HAP-1 (cell line): ENCODE results near the gene PHF12.

Experiments
- DNase-seq, 2 experiments: peaks; one replicate each; pipeline ENCODE4 v3.0.0-alpha.2; 2016 to 2020; ENCODE audit warnings: low spot score in 2 of 2
- H3K27me3 ChIP-seq: fragments of 250-450 bp; sonication (Bioruptor Pico); 2 replicates; pipeline ENCODE4 v1.5.1; 2020; ENCODE audit warnings: low read depth, mild to moderate bottlenecking, moderate library complexity
- H3K36me3 ChIP-seq: fragments of 250-450 bp; sonication (Bioruptor Pico); replicated peaks from 2 replicates; pipeline ENCODE4 v1.5.1; 2020; ENCODE audit warnings: mild to moderate bottlenecking
- H3K4me1 ChIP-seq: fragments of 250-450 bp; sonication (Bioruptor Pico); 2 replicates; pipeline ENCODE4 v1.5.1; 2020; ENCODE audit warnings: mild to moderate bottlenecking
- H3K4me3 ChIP-seq: fragments of 250-450 bp; sonication (Bioruptor Pico); 2 replicates; pipeline ENCODE4 v1.5.1; 2020; ENCODE audit warnings: mild to moderate bottlenecking, moderate library complexity
- H3K9me3 ChIP-seq: fragments of 250-450 bp; sonication (Bioruptor Pico); 2 replicates; pipeline ENCODE4 v1.5.1; 2020; ENCODE audit warnings: mild to moderate bottlenecking, moderate library complexity
- in situ Hi-C: fragments of 300-500 bp; cut with MboI; formaldehyde crosslinking; loops from 3 replicates; pipeline ENCODE4 v1.14.3; 2020; ENCODE audit warnings: low sequenced_read_pairs, inconsistent platforms, mixed read lengths

PHF12 gene

DNA sequence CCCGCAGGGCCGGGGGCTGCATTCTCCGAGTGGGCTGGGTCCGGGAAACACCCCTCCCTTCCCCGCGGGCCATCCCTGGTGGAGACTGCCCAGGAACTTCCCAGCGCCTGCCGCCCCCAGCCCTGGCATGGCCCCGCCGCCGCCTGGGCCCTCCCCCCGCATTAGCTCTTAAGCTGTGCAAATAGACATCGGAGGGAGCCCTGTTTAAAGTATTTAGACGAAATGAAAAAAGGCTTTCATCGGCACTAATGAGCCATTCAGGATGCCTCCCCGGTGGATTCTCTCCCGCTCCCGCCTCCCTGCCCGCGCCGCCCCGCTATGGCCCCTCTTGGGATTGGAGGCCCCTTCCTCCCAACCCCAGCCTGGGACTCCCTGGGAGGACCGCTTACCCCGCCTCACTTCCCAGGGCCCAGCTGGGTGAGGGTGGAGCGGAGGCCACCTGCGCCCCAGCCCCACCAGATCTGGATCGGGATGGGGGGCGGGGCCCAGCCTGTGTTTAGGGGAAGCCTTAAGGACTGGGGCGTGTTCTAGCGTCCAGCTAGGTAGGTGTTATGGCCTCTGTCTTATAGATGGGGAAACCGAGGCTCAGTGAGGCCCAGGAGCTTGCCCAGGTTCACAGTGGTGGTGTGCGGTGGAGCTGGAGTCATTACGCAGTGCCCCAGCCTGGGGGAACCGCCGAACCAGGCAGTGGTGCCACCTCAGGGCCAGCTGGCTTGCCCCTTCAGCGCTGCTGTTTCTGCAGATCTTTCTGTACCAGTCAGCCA, 34.8 kb upstream of the PHF12 start:
- H3K9me3 ChIP-seq, result no peaks in the 10 kb centered on the region
- H3K27me3 ChIP-seq, result peaks cover 12% of the 10 kb centered on the region
- H3K4me3 ChIP-seq, result no peak overlapping the region
- no peak for DNase-seq
- H3K4me1 ChIP-seq, result no peaks in the 10 kb centered on the region
- in situ Hi-C loops, result no loop called here
- H3K36me3 ChIP-seq, result no peaks in the 10 kb centered on the region

DNA sequence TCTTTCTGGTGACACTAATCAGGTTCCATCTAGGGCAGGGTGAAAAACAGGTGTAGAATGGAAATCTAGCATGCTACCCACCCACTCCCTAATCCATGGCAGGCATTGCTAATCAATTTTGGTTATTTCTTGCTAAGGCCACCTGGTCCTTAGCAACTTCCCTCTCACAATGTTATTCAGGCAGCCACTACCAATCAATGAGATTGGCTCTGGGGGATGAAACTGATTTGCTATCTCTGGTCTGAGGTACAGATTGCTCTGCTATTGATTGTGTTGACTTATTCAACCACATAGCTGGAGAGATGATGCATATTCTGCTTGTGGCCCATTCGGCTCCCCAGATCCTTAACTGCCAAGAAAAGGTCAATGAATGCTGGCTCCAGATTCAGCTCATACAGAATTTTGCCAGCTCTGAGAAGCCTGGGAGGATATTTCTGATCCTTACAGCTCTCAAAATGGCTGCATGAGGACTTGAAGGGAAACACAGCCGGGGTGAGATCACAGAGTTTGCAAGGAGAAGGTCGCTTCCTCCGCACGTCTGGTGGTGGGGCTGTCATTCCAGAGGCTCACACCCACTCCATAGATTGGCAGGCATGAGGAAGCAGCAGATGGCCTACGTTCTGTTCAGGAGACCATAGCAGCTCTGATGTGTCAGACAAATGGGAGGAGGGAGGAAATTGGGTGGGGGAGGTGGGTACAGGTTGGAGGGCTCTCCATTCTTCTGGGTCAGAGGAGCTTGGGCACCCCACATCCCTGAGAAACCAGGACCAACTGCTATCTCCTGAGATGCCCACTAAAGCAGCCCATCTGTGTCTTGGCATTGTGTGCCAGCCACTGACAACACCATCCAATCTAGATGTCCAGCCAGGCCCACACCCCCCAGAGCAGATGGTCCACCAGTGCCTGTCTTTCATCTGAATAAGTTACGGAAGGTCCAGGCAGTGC, 32.2 kb upstream of the PHF12 start:
- DNase-seq, result no peak
- in situ Hi-C loops, result no loop called here

DNA sequence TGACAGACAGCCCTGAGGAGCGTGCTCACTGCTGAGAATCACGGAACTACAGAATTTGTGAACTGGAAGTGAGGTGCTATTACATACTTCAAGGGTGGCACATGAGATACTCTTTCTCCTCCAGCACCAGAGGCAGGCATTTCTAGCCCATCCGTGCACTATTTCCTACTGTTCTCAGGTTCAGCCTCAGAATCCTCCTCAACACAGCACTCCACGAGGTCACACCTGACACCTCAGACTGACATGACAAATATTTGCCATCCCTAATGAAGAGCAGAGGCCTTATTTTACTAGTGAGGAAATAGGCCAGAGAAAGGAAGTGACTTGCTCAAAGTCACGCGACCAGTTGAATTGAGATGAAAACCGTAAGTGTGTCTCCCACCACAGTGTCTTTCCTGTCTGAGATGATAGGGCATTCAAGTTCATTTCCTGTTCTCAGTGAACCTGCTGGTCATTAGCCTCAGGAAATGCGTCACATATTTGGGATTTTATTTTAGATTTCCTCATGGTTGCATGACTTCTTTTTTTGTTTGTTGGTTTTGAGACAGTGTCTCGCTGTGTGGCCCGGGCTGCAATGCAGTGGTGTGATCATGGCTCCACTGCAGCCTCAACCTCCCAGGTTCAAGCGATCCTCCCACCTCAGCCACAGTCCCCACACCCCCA, 30.9 kb upstream of the PHF12 start:
- Histone ChIP-seq H3K9me3 (no peaks in the 10 kb centered on the region), H3K4me3 (no peak overlapping the region), H3K36me3 (no peaks in the 10 kb centered on the region), H3K27me3 (peaks cover 12% of the 10 kb centered on the region), H3K4me1 (no peaks in the 10 kb centered on the region)
- in situ Hi-C loops, result no loop called here
- DNase-seq, result no peak

More for the DNA sequence above, 32.2 kb upstream of the PHF12 start:
- Histone ChIP-seq H3K27me3 (peaks cover 12% of the 10 kb centered on the region), H3K9me3 (no peaks in the 10 kb centered on the region), H3K36me3 (no peaks in the 10 kb centered on the region), H3K4me1 (no peaks in the 10 kb centered on the region), H3K4me3 (no peak overlapping the region)

DNA sequence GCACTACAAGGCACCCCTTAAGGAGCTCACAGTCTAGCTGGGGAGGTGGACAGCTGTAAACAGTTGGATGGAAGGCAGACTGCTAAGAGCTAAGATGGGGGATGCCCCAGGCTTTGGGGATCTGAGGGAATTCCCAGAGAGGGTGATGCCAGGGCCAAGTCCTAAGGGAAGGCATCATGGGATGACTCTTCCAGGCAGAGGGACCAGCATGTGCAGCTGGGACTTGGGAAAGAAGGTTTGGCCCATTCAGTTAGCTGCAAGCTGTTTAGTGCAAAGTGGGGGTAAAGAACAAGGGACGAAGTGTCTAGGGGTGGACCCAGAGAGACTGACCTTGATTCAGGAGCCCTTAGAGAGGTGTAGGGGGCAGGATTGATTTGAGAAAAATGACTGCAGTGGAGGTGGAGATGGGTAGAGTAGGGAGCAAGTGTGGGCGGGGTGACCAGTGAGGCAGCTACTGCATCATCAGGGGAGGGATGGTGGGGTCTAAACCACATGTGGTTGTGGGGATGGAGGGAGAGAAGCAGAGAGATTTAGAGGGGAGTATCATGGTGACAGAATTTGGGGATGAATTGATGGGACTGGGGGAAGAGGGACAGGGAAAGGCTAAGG, 27.1 kb upstream of the PHF12 start:
- Histone ChIP-seq H3K36me3 (no peaks in the 10 kb centered on the region), H3K4me1 (no peaks in the 10 kb centered on the region), H3K9me3 (no peaks in the 10 kb centered on the region), H3K27me3 (peaks cover 11% of the 10 kb centered on the region), H3K4me3 (no peak overlapping the region)
- DNase-seq, result no peak
- in situ Hi-C loops, result no loop called here

DNA sequence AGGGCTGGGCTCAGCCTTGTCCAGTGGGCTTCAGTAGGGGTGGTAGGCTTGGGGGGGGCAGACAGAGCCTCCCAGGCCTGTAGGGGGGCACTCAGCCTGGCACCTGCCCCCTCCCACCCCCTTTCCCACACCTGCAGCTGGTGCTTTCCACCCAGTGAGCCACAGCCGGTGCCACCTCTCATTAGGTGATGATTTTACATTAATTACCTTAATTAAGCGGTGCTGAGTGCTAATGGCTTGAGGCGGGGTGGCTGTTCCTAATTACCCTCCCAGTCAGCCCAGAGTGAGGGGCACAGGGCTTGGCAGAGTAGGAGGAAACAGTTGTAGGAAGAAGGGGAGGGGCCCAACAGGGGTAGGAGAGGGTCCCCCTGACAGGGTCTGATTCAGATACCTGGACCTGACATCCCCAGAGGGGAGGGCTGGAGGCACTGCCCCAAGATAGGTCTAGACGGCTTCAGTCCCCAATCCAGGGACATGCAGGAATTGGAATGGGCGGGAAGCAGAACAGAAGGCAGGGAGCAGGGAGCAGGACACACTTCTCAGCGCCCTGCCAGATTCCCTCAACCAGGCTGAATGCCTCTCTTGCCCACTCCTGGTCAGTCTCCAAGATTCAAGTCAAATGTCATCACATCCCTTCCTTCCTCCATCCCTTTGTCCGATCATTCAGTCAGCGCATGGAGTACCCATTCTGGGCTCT, 26.5 kb upstream of the PHF12 start:
- Histone ChIP-seq H3K9me3 (no peaks in the 10 kb centered on the region), H3K36me3 (no peaks in the 10 kb centered on the region), H3K4me3 (no peak overlapping the region), H3K4me1 (no peaks in the 10 kb centered on the region), H3K27me3 (peaks cover 7% of the 10 kb centered on the region)
- in situ Hi-C loops, result no loop called here
- DNase-seq, result no peak

DNA sequence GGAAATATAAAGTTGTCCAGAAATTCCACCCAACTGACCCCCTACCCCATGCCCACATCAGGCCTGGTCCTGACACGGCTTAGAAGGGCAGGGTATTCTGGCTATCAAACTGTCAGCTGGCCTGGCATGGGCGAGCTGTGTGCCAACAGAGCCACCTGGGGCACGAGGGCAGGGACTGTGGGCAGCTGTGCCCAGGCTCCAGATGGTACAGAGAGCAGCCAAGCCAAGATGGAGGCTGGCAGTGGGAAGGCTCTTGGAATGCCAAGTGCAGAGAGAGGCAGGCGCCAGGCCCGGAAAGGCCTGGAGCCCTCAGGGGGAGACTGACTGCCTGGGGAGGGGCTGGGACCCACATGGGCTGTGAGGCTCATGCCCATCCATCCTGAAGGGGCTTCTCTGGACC, 24.3 kb upstream of the PHF12 start:
- Histone ChIP-seq H3K27me3 (no peaks in the 10 kb centered on the region; the same call in 1 of the 2 replicates), H3K4me3 (no peak overlapping the region), H3K36me3 (no peaks in the 10 kb centered on the region), H3K4me1 (no peaks in the 10 kb centered on the region), H3K9me3 (no peaks in the 10 kb centered on the region)
- in situ Hi-C loops, result no loop called here
- no peak for DNase-seq

DNA sequence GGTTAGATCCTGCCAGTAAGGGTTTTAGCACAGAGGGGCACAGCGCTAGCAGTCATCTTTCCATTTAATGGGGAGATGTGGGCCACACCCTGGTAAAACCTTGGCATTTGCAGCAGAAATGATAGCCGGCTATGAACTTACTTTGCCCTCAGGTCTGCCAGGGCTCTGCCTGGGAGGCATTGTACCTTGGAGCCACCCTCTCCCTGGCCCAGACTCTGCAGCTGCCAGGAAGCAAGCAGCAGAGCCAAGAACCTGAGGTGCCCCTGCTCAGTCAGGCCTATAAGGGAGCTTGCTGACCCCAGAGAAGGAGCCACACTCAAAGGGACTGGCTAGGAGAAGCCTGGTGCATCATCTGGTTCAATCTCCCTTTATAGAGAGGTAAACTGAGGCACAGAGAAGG, 23.7 kb upstream of the PHF12 start:
- no peak for DNase-seq
- H3K4me1 ChIP-seq, result no peaks in the 10 kb centered on the region
- in situ Hi-C loops, result no loop called here
- no peak overlapping the region for H3K4me3 ChIP-seq
- H3K36me3 ChIP-seq, result no peaks in the 10 kb centered on the region
- no peaks in the 10 kb centered on the region for H3K9me3 ChIP-seq
- H3K27me3 ChIP-seq, result no peaks in the 10 kb centered on the region; the same call in 1 of the 2 replicates

DNA sequence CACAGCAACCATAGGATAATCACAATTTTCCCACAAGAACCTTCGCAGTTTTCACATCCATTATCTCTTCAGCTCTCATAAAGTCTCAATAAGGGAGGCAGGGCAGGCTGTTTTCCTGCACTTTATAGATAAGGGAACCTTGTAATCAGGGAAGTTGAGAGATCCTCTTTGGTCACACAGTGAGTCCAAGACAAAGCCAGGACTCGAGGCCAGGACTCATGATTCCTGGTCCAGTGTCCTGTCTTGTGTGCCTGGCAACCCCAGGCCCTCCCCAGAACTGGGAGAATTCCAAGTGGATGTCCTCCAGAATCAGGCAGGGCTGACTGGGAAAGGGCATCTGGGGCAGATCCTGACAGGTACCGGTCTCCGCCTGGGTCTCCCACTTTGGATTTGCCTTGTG, 23.1 kb upstream of the PHF12 start:
- Histone ChIP-seq H3K36me3 (no peaks in the 10 kb centered on the region), H3K9me3 (no peaks in the 10 kb centered on the region), H3K27me3 (no peaks in the 10 kb centered on the region; the same call in 1 of the 2 replicates), H3K4me3 (no peak overlapping the region), H3K4me1 (no peaks in the 10 kb centered on the region)
- DNase-seq, result no peak
- in situ Hi-C loops, result no loop called here

DNA sequence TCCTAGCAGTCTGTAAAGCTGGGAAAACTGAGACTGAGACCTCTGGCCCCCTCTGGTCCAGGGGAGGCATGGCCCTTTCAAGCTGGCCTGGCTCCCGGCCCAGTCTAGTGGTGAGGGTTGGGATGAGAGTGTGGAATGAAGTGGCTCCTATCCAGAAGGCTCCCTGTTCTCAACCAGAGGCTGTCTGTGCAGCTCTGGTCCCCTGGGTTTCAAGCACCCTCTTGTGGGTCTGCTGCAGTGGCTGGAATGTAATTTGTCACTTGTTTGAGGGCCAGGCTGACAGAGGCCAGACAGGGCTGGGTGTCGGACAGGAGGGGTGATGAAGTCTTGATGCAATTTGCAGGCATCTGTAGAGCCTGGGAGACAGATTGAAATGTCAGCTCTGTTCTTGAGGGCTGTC, 22.1 kb upstream of the PHF12 start:
- no peaks in the 10 kb centered on the region for H3K36me3 ChIP-seq
- in situ Hi-C loops, result no loop called here
- peaks cover 4% of the 10 kb centered on the region; the same call in 1 of the 2 replicates for H3K4me1 ChIP-seq
- no peaks in the 10 kb centered on the region for H3K9me3 ChIP-seq
- no peak overlapping the region for H3K4me3 ChIP-seq
- no peaks in the 10 kb centered on the region; the same call in 1 of the 2 replicates for H3K27me3 ChIP-seq
- no peak for DNase-seq

DNA sequence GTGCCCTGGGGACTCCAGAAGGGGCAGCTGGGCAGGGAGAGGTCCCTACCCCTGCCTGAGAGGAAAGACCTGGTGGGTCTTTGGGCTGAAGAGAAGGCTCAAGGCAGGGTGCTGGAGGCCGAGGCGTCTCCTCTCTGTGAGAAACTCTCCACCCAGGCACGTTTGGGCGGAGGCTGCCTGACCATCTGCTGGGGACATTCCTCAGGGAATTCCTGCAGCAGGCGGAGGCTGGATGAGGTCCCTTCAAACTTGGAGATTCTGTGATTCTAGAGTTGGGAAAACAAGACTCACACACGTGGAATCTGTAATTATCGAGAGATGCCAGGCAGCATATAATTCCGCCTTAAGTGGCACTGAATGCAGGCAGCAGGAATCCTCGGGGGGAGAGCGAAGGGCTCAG, 21.1 kb upstream of the PHF12 start:
- H3K4me3 ChIP-seq, result no peak overlapping the region
- no peak for DNase-seq
- no peaks in the 10 kb centered on the region for H3K36me3 ChIP-seq
- peaks cover 6% of the 10 kb centered on the region; the same call in 1 of the 2 replicates for H3K4me1 ChIP-seq
- no peaks in the 10 kb centered on the region; the same call in 1 of the 2 replicates for H3K27me3 ChIP-seq
- in situ Hi-C loops, result no loop called here
- no peaks in the 10 kb centered on the region for H3K9me3 ChIP-seq

DNA sequence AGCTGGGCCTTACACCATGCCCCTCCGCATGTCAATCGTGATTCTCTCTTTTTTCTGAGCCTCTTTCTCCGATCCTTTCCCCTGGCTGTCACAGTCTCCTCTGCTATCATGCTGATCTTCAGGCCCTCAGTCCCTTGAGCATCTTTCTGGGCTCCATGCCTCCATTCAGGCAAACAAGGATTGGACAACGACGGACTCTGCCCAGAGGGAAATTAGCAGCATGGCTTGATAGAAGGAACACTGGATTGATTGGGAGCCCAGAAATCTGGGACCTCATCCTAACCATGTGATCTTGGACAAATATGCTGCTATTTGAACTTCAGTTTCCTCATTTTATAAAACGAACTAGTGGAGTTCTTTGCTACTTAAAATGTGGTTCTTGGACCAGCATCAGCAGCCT, 19.6 kb upstream of the PHF12 start:
- in situ Hi-C loops, result no loop called here

DNA sequence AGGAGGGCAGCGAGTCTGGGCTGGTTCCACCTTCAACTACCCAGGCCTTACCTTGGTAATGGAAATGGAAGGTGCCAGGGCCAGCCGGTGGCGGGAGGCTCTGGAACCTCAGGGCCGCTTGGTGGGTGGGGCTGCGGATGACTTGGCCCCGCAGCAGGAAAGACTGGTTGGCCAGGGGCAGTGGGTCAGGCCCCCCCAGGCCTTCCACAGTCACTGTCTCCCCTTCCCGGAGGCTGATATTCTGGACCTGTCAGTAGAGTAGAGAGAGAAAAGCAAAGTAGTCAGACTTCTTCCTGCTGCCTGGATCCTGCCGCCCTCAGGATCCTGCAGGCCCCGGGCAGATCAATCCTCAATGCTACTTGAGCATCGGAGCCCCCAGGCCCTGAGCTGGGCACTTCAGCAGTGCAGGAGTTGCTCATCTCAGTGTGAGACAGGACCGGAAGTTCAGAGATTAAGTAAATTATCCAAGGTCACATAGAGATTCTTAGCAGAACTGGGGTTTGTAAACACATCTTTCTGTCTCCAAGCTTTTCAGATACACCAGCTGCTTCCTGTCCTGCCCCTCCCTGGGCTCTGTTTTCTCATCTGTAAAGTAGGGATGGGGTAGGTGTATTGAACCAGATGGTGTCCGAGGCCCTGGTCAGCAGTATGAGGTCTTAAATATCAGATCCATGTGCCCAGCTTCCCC, 18.5 kb upstream of the PHF12 start:
- no peaks in the 10 kb centered on the region for H3K27me3 ChIP-seq
- H3K9me3 ChIP-seq, result no peaks in the 10 kb centered on the region
- H3K36me3 ChIP-seq, result no peaks in the 10 kb centered on the region
- H3K4me3 ChIP-seq, result no peak overlapping the region
- peaks cover 6% of the 10 kb centered on the region; the same call in 1 of the 2 replicates for H3K4me1 ChIP-seq
- in situ Hi-C loops, result loop anchor here (5.0 kb wide), 1 partner anchor 137 kb away; no protein-coding TSS in a partner anchor
- no peak for DNase-seq

More for the DNA sequence above, 19.6 kb upstream of the PHF12 start:
- Histone ChIP-seq H3K36me3 (no peaks in the 10 kb centered on the region), H3K4me1 (peaks cover 6% of the 10 kb centered on the region; the same call in 1 of the 2 replicates), H3K9me3 (no peaks in the 10 kb centered on the region), H3K27me3 (no peaks in the 10 kb centered on the region), H3K4me3 (no peak overlapping the region)
- DNase-seq, result no peak
